ENCODE results near the gene ITGB6. TPM values are rescaled to one million over a fixed set of nuclear protein-coding genes. Genes with fewer than 3 reads are reported as not detected.

The ITGB6 gene
- total RNA-seq, 1 donor from 2014 or later = 7.6 TPM

- no peaks in the 10 kb centered on the region for H3K4me1 Mint-ChIP-seq (ENCODE audit: low read depth, unreplicated experiment)
- H3K4me1 ChIP-seq (ENCODE audit: insufficient read depth, low read length) = peaks cover 4% of the 10 kb centered on the region
- no peak overlapping the region for H3K4me2 ChIP-seq (ENCODE audit: low read length)
- no peak overlapping the region for H3K4me3 ChIP-seq (ENCODE audit: insufficient read depth, low read depth, low read length)
- no peaks in the 10 kb centered on the region for H3K27me3 ChIP-seq (ENCODE audit: insufficient read depth, low read length)
- H3K27ac Mint-ChIP-seq (ENCODE audit: unreplicated experiment) = no peak overlapping the region
- no peak for DNase-seq (ENCODE audit: low read depth)
- no peak overlapping the region for H3K9ac ChIP-seq (ENCODE audit: low read length)
- no peak overlapping the region for H3K4me3 Mint-ChIP-seq (ENCODE audit: unreplicated experiment)
- no peaks in the 10 kb centered on the region for H3K79me2 ChIP-seq (ENCODE audit: insufficient read depth, low read length)
- H3K9me3 ChIP-seq (ENCODE audit: insufficient read depth, low read depth, low read length) = no peaks in the 10 kb centered on the region
- no peaks in the 10 kb centered on the region for H3K36me3 ChIP-seq (ENCODE audit: insufficient read depth, low read length)
- no peaks in the 10 kb centered on the region for H3K27me3 Mint-ChIP-seq (ENCODE audit: low read depth, unreplicated experiment)
- peaks cover 3% of the 10 kb centered on the region for H3K36me3 Mint-ChIP-seq (ENCODE audit: low read depth, unreplicated experiment)
- FAIRE-seq = no peak
- H2AFZ ChIP-seq (ENCODE audit: low read depth, low read length) = no peak overlapping the region
- no peak for TF ChIP-seq CTCF (IDR thresholded peaks at IDR 0.05; ENCODE audit: insufficient read depth, low read depth, low read length)
- no peak for TF ChIP-seq EZH2 (IDR thresholded peaks at IDR 0.05; ENCODE audit: insufficient read depth, low read length)
- peaks cover 3% of the 10 kb centered on the region for H3K9me3 Mint-ChIP-seq (ENCODE audit: unreplicated experiment)
- no peak overlapping the region for H3K27ac ChIP-seq (ENCODE audit: low read depth, low read length)
- H4K20me1 ChIP-seq (ENCODE audit: insufficient read depth, low read length) = no peaks in the 10 kb centered on the region
These were observed 19.9 kb downstream of the ITGB6 start for GRCh38 chr2:160180172-160180571.

- Histone ChIP-seq H3K9me3 (ENCODE audit: insufficient read depth, low read depth, low read length) (no peaks in the 10 kb centered on the region), H3K27me3 (ENCODE audit: insufficient read depth, low read length) (no peaks in the 10 kb centered on the region), H3K4me2 (ENCODE audit: low read length) (no peak overlapping the region), H2AFZ (ENCODE audit: low read depth, low read length) (no peak overlapping the region), H3K36me3 (ENCODE audit: insufficient read depth, low read length) (no peaks in the 10 kb centered on the region), H3K4me1 (ENCODE audit: insufficient read depth, low read length) (no peaks in the 10 kb centered on the region), H3K4me3 (ENCODE audit: insufficient read depth, low read depth, low read length) (no peak overlapping the region), H3K9ac (ENCODE audit: low read length) (no peak overlapping the region), H3K79me2 (ENCODE audit: insufficient read depth, low read length) (no peaks in the 10 kb centered on the region), H3K27ac (ENCODE audit: low read depth, low read length) (no peak overlapping the region), H4K20me1 (ENCODE audit: insufficient read depth, low read length) (no peaks in the 10 kb centered on the region)
- no peaks in the 10 kb centered on the region for H3K27me3 Mint-ChIP-seq (ENCODE audit: low read depth, unreplicated experiment)
- DNase-seq (ENCODE audit: low read depth) (no peak), FAIRE-seq (no peak)
- TF ChIP-seq EZH2 (IDR thresholded peaks at IDR 0.05; ENCODE audit: insufficient read depth, low read length) (no peak), CTCF (IDR thresholded peaks at IDR 0.05; ENCODE audit: insufficient read depth, low read depth, low read length) (no peak)
- H3K9me3 Mint-ChIP-seq (ENCODE audit: unreplicated experiment) = no peaks in the 10 kb centered on the region
- H3K4me1 Mint-ChIP-seq (ENCODE audit: low read depth, unreplicated experiment) = no peaks in the 10 kb centered on the region
- no peak overlapping the region for H3K27ac Mint-ChIP-seq (ENCODE audit: unreplicated experiment)
- no peaks in the 10 kb centered on the region for H3K36me3 Mint-ChIP-seq (ENCODE audit: low read depth, unreplicated experiment)
- H3K4me3 Mint-ChIP-seq (ENCODE audit: unreplicated experiment) = no peak overlapping the region
These were observed 24.6 kb downstream of the ITGB6 start for GRCh38 chr2:160175169-160176134.

- Mint-ChIP-seq H3K9me3 (ENCODE audit: unreplicated experiment) (no peaks in the 10 kb centered on the region), H3K27me3 (ENCODE audit: low read depth, unreplicated experiment) (no peaks in the 10 kb centered on the region), H3K4me3 (ENCODE audit: unreplicated experiment) (no peak overlapping the region), H3K36me3 (ENCODE audit: low read depth, unreplicated experiment) (no peaks in the 10 kb centered on the region), H3K27ac (ENCODE audit: unreplicated experiment) (no peak overlapping the region), H3K4me1 (ENCODE audit: low read depth, unreplicated experiment) (no peaks in the 10 kb centered on the region)
- no peak overlapping the region for H3K4me2 ChIP-seq (ENCODE audit: low read length)
- H3K9ac ChIP-seq (ENCODE audit: low read length) = no peak overlapping the region
- no peaks in the 10 kb centered on the region for H4K20me1 ChIP-seq (ENCODE audit: insufficient read depth, low read length)
- no peaks in the 10 kb centered on the region for H3K4me1 ChIP-seq (ENCODE audit: insufficient read depth, low read length)
- H3K4me3 ChIP-seq (ENCODE audit: insufficient read depth, low read depth, low read length) = no peak overlapping the region
- no peaks in the 10 kb centered on the region for H3K27me3 ChIP-seq (ENCODE audit: insufficient read depth, low read length)
- no peak overlapping the region for H3K27ac ChIP-seq (ENCODE audit: low read depth, low read length)
- H3K9me3 ChIP-seq (ENCODE audit: insufficient read depth, low read depth, low read length) = no peaks in the 10 kb centered on the region
- no peaks in the 10 kb centered on the region for H3K36me3 ChIP-seq (ENCODE audit: insufficient read depth, low read length)
- no peaks in the 10 kb centered on the region for H3K79me2 ChIP-seq (ENCODE audit: insufficient read depth, low read length)
- peak; percentile 21 for DNase-seq (ENCODE audit: low read depth)
- no peak for FAIRE-seq
- H2AFZ ChIP-seq (ENCODE audit: low read depth, low read length) = no peak overlapping the region
- TF ChIP-seq EZH2 (IDR thresholded peaks at IDR 0.05; ENCODE audit: insufficient read depth, low read length) = no peak
These were observed 25.8 kb downstream of the ITGB6 start for GRCh38 chr2:160174322-160174721.

Data from astrocyte (in vitro differentiated cells and primary cell).